GM12801 (cell line): ENCODE data around the gene MYH4.

ENCODE experiments used
- CTCF ChIP-seq: IDR thresholded peaks from one replicate; pipeline ENCODE4 v1.5.1; 2011; ENCODE audit warnings: control low read depth; ENCODE audit not compliant: insufficient read length; ENCODE audit errors: extremely low read depth

Gene MYH4

GRCh38 chr17:10469459-10469858, at the start of gene MYH4:
Gene MYH4 (minus strand): TSS chr17:10469559. CDS start chr17:10466745, 2,814 bp downstream.
- TF ChIP-seq CTCF = no peak

GRCh38 chr17:10518271-10519037, 49.1 kb upstream of the MYH4 start, which contains the start of gene MYH1:
Gene MYH1 (minus strand): TSS chr17:10518542. CDS start chr17:10516642, 1,900 bp downstream.
- TF ChIP-seq CTCF = no peak

DNA sequence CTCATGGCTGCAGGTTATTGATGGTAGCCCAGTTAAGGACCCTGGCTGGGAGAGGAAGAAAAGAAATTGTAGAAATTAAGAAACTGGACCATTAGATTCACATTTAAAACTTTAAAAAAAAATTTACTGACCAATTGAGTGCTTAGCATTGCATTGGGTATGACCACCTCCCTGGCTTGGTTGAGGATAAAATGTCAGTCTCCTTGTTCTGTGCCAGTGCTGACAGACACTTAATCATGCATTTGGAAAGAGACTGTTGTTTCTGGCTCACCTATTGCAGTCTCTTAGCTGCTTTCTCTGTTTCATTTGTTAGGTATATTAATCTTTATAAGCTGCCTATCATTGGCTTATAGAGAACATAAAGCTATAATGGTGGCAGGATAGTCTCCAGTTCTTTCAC, 47.3 kb upstream of the MYH4 start:
- TF ChIP-seq CTCF = no peak

- TF ChIP-seq CTCF = no peak
Measured at GRCh38 chr17:10516065-10516464, 46.7 kb upstream of the MYH4 start.

- no peak for TF ChIP-seq CTCF
Measured at GRCh38 chr17:10513299-10514067, 44.1 kb upstream of the MYH4 start.

GRCh38 chr17:10512856-10513255, 43.5 kb upstream of the MYH4 start:
- TF ChIP-seq CTCF = no peak

GRCh38 chr17:10499950-10500349, 30.6 kb upstream of the MYH4 start:
- TF ChIP-seq CTCF = no peak
